ENCODE measurements around the gene APLP1. TPM values are rescaled to one million over a fixed set of nuclear protein-coding genes. Genes with fewer than 3 reads are reported as not detected.

Gene APLP1
- total RNA-seq, 1 donor from 2014 or later, result 2.1 TPM

DNA sequence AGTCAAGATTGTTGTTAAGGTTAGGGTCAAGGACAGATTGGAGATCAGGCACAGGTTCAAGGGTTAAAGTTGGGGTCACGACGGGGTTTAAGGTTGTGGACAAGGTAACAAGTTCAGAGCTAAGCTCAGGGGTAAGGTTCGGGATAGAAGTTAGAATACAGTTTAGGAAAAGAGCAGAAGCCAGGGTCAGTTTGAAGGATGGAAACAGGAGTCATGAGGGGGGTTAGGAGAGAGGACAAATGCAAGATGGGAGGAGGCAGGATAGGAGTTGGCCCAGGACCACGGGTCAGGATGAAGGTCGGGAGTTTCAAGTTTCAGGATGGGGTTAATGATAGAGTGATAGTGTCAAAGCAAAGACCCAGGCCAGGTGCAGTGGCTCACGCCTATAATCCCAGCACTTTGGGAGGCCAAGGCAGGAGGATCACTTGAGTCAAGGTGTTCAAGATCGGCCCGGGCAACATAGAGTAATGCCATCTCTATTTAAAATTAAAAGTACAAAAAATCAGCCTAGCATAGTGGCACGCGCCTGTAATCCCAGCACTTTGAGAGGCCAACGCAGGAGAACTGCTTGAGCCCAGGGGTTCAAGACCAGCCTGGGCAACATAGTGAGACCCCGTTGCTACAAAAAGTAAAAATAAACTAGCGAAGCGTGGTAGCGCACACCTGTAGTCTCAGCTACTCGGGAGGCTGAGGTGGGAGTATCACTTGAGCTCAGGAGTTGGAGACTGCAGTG is 23.7 kb upstream of the APLP1 start:
- no peak overlapping the region for H3K27ac ChIP-seq
- DNase-seq (no peak), ATAC-seq (no peak)
- peaks cover 62% of the 10 kb centered on the region for H3K27me3 ChIP-seq (ENCODE audit: low read depth)
- H3K4me1 ChIP-seq, result peaks cover 14% of the 10 kb centered on the region
- TF ChIP-seq, protein P1, sequence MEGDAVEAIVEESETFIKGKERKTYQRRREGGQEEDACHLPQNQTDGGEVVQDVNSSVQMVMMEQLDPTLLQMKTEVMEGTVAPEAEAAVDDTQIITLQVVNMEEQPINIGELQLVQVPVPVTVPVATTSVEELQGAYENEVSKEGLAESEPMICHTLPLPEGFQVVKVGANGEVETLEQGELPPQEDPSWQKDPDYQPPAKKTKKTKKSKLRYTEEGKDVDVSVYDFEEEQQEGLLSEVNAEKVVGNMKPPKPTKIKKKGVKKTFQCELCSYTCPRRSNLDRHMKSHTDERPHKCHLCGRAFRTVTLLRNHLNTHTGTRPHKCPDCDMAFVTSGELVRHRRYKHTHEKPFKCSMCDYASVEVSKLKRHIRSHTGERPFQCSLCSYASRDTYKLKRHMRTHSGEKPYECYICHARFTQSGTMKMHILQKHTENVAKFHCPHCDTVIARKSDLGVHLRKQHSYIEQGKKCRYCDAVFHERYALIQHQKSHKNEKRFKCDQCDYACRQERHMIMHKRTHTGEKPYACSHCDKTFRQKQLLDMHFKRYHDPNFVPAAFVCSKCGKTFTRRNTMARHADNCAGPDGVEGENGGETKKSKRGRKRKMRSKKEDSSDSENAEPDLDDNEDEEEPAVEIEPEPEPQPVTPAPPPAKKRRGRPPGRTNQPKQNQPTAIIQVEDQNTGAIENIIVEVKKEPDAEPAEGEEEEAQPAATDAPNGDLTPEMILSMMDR (IDR thresholded peaks at IDR 0.05), result no peak
- intact Hi-C loops (cut with DNase I), result no loop called here
- no peaks in the 10 kb centered on the region for H3K9me3 ChIP-seq
- no peaks in the 10 kb centered on the region for H3K36me3 ChIP-seq
- H3K4me3 ChIP-seq, result no peak overlapping the region

DNA sequence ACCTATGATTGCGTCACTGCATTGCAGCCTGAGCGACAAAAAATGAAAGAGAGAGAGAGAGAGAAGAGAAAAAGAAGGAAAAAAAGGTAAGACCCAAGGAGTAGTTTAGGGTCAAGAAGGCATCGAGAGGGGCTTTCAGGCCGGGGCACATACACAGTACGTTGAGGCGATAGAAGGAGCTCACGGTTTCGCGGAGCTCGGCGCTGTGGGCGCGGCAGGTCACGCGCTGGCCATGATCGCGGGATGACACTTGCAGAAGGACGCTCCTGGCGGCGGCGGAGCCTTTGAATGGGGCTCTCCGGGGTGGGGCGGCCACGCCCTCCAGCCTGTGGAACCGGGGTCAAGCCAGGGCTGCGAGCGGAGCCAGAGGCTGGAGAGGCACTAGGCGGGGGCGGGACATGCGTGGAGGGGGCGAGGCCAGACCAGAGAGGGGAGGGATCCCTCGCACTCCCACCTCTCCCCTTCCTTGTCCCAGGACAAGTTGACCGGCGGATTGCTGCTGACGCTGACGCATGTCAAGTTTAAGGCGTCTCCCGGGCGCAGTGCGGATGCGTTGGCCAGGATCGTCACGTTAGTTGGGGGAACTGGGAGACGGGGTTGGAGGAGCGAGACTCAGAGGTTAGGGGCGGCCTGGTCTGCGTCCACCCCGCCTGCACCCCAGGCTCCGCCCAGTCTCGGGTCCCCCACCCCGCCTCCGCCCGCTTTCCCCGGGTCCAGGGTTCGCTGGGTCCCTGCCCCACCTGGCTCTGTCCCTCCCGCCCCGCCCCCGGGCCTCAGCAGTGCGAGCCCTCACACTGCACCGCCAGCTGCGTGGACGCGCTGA is 22.9 kb upstream of the APLP1 start:
- Histone ChIP-seq H3K36me3 (no peaks in the 10 kb centered on the region), H3K4me1 (peaks cover 14% of the 10 kb centered on the region), H3K27ac (no peak overlapping the region), H3K27me3 (ENCODE audit: low read depth) (peaks cover 69% of the 10 kb centered on the region), H3K9me3 (no peaks in the 10 kb centered on the region), H3K4me3 (peak overlapping the region; percentile 37)
- peak; percentile 52 to 63 for ATAC-seq
- TF ChIP-seq, protein P1 (IDR thresholded peaks at IDR 0.05), result no peak
- no peak for DNase-seq
- intact Hi-C loops (cut with DNase I), result no loop called here

DNA sequence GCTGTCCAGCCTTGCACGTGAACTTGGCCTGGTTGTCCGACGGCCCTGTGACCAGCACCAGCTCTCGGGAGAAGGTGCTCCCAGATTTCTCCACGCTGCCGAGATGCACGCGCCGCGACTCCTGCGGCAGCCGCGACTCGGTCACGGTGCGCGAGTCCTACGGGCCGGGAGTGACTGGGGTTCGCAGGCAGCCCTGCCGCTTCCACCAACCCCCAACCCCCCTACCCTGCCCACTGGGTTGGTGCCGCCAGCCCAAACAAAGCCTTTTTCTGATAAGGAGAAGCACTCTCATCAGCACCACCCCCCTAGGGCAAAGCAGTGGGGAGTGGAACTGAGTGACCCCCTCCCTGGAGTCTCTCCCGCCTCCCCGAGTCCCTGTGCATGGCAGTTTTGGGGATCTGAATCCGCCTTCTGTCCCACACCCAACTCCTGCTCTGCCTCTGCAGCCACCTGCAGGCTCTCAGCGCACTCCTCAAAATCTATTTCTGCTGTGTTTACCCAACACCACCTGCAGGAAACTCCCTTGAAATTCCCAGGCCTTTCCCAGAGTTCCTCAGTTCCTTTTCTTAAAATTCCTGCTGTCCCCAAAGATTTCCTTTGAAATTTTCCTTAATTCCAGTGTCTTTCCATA is 22.2 kb upstream of the APLP1 start:
- peaks cover 14% of the 10 kb centered on the region for H3K4me1 ChIP-seq
- peak; percentile 3 to 33 for ATAC-seq
- H3K4me3 ChIP-seq, result peak overlapping the region; percentile 37
- no peaks in the 10 kb centered on the region for H3K9me3 ChIP-seq
- no peaks in the 10 kb centered on the region for H3K36me3 ChIP-seq
- TF ChIP-seq, protein P1 (IDR thresholded peaks at IDR 0.05), result no peak
- intact Hi-C loops (cut with DNase I), result no loop called here
- no peak overlapping the region for H3K27ac ChIP-seq
- peaks cover 77% of the 10 kb centered on the region for H3K27me3 ChIP-seq (ENCODE audit: low read depth)
- no peak for DNase-seq

DNA sequence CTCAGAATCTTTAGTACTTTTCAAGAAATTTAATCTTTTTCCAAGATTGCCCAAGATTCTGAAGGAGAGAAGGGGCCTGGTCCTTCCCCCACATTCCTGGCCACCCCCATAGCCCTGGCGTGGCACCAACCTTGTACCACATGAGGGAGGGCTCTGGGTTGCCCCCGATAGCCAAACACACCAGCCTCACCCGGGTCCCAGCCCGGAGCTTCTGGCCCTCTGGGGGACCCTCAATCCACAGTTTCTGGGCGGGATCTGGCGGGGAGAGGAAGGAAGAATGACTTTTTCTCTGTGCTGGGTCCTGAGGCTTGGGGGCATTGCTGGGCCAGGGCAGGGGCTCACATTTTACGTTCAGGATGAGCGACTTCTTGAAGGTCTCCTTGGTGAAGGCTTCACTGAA is 20.5 kb upstream of the APLP1 start:
- no peaks in the 10 kb centered on the region for H3K9me3 ChIP-seq
- no peaks in the 10 kb centered on the region for H3K36me3 ChIP-seq
- no peak overlapping the region for H3K27ac ChIP-seq
- intact Hi-C loops (cut with DNase I), result no loop called here
- no peak for DNase-seq
- H3K4me1 ChIP-seq, result peaks cover 14% of the 10 kb centered on the region
- TF ChIP-seq, protein P1 (IDR thresholded peaks at IDR 0.05), result no peak
- no peak for ATAC-seq
- H3K4me3 ChIP-seq, result no peak overlapping the region
- H3K27me3 ChIP-seq (ENCODE audit: low read depth), result peaks cover 86% of the 10 kb centered on the region

DNA sequence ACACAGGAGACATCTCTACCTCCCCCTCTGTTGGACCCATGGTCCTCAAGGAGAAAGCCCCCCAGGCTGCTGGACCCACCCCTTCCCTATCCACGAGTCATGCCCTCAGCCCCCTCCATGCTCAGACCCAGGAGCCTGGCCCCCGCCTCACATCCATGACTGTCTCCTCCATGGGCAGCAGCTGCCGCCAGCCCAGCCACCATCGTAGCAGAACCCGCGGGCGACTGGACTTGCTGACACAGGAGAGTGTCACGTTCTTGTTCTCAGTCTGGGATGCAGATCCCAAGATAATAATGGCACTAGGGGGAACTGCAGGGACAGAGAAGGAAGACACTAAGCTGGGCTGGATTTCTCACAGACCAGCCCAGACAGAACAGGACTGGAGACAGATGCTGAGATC is 19.9 kb upstream of the APLP1 start:
- intact Hi-C loops (cut with DNase I), result no loop called here
- DNase-seq (no peak), ATAC-seq (no peak)
- Histone ChIP-seq H3K36me3 (no peaks in the 10 kb centered on the region), H3K27ac (no peak overlapping the region), H3K9me3 (no peaks in the 10 kb centered on the region), H3K4me3 (no peak overlapping the region), H3K4me1 (peaks cover 14% of the 10 kb centered on the region), H3K27me3 (ENCODE audit: low read depth) (peaks cover 86% of the 10 kb centered on the region)
- TF ChIP-seq, protein P1 (IDR thresholded peaks at IDR 0.05), result no peak

Data from lower lobe of right lung (tissue), 2 donors.